Measurements from ENCODE around the gene SMOC2. TPM values are rescaled to one million over a fixed set of nuclear protein-coding genes. Genes with fewer than 3 reads are reported as not detected.

Gene SMOC2
- total RNA-seq, 1 donor: not detected

- DNase-seq (ENCODE audit: low read depth): no peak
- TF ChIP-seq CTCF (IDR thresholded peaks at IDR 0.05; ENCODE audit: insufficient read depth, low read depth, low read length): no peak
- no peak overlapping the region for H3K4me3 ChIP-seq (ENCODE audit: low read depth, low read length)
These were observed 143.7 kb downstream of the SMOC2 start for GRCh38 chr6:168584671-168585070.

- no peak overlapping the region for H3K4me3 ChIP-seq (ENCODE audit: low read depth, low read length)
- no peak for TF ChIP-seq CTCF (IDR thresholded peaks at IDR 0.05; ENCODE audit: insufficient read depth, low read depth, low read length)
- DNase-seq (ENCODE audit: low read depth): no peak
These were observed 144.5 kb downstream of the SMOC2 start for GRCh38 chr6:168585441-168585840.

GRCh38 chr6:168589275-168589674, 148.3 kb downstream of the SMOC2 start:
- no peak overlapping the region for H3K4me3 ChIP-seq (ENCODE audit: low read depth, low read length)
- no peak for TF ChIP-seq CTCF (IDR thresholded peaks at IDR 0.05; ENCODE audit: insufficient read depth, low read depth, low read length)
- no peak for DNase-seq (ENCODE audit: low read depth)

GRCh38 chr6:168590406-168590805, 149.4 kb downstream of the SMOC2 start:
- no peak for DNase-seq (ENCODE audit: low read depth)
- TF ChIP-seq CTCF (IDR thresholded peaks at IDR 0.05; ENCODE audit: insufficient read depth, low read depth, low read length): no peak
- H3K4me3 ChIP-seq (ENCODE audit: low read depth, low read length): no peak overlapping the region

GRCh38 chr6:168596344-168596743, 155.4 kb downstream of the SMOC2 start:
- no peak for TF ChIP-seq CTCF (IDR thresholded peaks at IDR 0.05; ENCODE audit: insufficient read depth, low read depth, low read length)
- no peak overlapping the region for H3K4me3 ChIP-seq (ENCODE audit: low read depth, low read length)
- no peak for DNase-seq (ENCODE audit: low read depth)

GRCh38 chr6:168597471-168597875, 156.5 kb downstream of the SMOC2 start:
- DNase-seq (ENCODE audit: low read depth): no peak
- no peak overlapping the region for H3K4me3 ChIP-seq (ENCODE audit: low read depth, low read length)
- TF ChIP-seq CTCF (IDR thresholded peaks at IDR 0.05; ENCODE audit: insufficient read depth, low read depth, low read length): no peak

Data from fibroblast of villous mesenchyme (primary cell).